ENCODE data around the gene PCNX3.

GRCh38 chr11:65584723-65585171, 30.8 kb upstream of the PCNX3 start:
- TF ChIP-seq CTCF (conservative IDR thresholded peaks at IDR 0.05; ENCODE audit: low read depth, low read length) (no peak), USF2 (IDR thresholded peaks at IDR 0.05; ENCODE audit: low read depth, low read length) (no peak), RAD21 (IDR thresholded peaks at IDR 0.05; ENCODE audit: low read length) (no peak)
